Stimulated activated CD8-positive, alpha-beta memory T cell treated with anti-CD3 and anti-CD28 coated beads, Interleukin-15, amount 100 ng/mL, for 48 hours (primary cell): ENCODE measurements around the gene ANKRD52.
A peak's percentile ranks its signal among the peaks of the same experiment; 100 is the strongest.
"Not testable (repeated sequence)": the region's sequence is repeated elsewhere in the genome, so short reads cannot be mapped to it uniquely, and the experiment has no call there.

ENCODE experiments used
- DNase-seq, 2 donors: peaks; one replicate each; pipeline ENCODE4 v3.0.0-alpha.2; 2020; ENCODE audit warnings: low read depth in 2 of 2

Gene ANKRD52

GRCh38 chr12:56258068-56258819 is at the start of gene ANKRD52:
Gene ANKRD52, minus strand, starts transcription at chr12:56258384. Its CDS starts 115 bp downstream, at chr12:56258269.
- peak; percentile 71 to 74 for DNase-seq

- no peak for DNase-seq
Measured at GRCh38 chr12:56307221-56307965, 49.2 kb upstream of the ANKRD52 start.

- DNase-seq, result no peak
Measured at GRCh38 chr12:56304872-56305590, 46.8 kb upstream of the ANKRD52 start.

DNA sequence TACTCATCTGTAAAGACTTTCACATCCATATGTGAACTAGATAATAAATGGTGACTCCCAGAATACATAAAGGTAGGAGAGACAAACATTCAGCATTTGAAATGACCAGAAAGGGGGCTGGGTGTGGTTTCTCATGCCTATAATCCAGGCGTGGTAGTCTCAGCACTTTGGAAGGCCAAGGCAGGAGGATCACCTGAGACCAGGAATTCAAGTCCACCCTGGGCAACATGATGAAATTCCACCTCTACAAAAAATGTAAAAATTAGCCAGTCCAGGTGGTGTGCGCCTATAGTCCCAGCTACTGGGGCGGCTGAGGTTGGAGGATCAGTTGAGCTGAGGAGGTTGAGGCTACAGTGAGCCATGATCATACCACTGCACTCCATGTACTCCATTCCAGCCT is 46.1 kb upstream of the ANKRD52 start:
- DNase-seq, result no peak

- no peak for DNase-seq
Measured at GRCh38 chr12:56300644-56301464, 42.7 kb upstream of the ANKRD52 start.

- DNase-seq, result peak; percentile 98
Measured at GRCh38 chr12:56299853-56300643, 41.9 kb upstream of the ANKRD52 start, which contains the start of gene CS. Gene CS, minus strand, starts transcription at chr12:56300330. Its CDS starts 129 bp downstream, at chr12:56300201.

DNA sequence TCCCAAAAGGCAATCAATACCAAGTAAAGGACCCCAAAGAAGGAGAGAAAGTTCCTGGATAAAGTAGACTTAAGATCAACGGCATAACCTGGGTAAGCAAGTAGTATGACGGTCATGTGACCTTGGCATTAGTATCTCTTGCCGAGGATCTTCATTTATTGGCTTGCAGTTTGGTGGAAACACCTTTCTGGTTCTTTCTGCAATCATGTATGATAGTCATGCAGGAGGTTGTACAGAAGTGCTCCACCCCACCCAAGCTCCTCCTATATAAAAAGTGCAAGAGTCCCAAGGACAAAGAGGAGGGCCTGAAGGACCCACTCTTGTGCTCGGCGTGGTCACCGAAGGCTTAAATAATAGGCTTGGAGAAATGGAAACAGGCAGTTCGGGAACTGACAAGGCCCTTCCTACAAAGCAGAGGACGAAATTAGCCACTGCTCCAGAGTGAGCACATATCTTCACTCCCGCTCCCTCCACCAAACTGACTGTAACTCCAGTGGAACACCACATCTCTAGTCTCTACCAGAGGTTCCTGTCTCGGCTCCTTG is 41.2 kb upstream of the ANKRD52 start:
- no peak for DNase-seq

DNA sequence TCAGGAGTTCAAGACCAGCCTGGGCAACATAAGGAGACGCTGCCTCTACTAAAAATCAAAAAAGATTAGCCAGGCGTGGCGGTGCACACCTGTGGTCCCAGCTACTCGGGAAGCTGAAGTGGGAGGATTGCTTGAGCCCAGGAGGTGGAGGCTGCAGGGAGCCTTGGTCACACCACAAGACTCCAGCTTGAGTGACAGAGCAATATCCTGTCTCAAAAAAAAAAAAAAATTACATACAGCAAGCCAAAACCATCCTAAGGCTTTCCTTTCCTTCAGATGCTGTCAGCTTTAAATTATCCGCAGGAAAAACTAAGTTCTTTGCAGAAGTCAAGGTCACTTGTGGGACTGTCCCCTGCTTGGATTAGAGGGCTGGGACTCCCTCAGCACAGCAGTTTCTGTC is 40.6 kb upstream of the ANKRD52 start:
- no peak for DNase-seq

DNA sequence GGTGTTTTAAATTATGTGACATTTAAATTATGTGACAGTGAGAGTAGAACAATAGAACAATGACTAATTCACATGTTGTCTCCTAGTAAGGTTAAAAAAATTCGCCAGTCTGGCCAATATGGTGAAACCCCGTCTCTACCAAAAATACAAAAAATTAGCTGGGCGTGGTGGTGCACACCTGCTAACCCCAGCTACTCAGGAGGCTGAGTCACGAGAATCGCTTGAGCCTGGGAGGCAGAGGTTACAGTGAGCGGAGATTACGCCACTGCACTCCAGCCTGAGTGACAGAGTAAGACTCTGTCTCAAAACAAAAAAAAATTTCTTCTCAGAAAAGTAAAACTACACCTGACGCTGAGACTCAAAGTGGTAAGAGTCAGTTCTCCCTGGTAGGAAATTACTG is 39.2 kb upstream of the ANKRD52 start:
- DNase-seq, result no peak

- no peak for DNase-seq
Measured at GRCh38 chr12:56296295-56296694, 38.1 kb upstream of the ANKRD52 start.

GRCh38 chr12:56293795-56294194 is 35.6 kb upstream of the ANKRD52 start:
- no peak for DNase-seq

DNA sequence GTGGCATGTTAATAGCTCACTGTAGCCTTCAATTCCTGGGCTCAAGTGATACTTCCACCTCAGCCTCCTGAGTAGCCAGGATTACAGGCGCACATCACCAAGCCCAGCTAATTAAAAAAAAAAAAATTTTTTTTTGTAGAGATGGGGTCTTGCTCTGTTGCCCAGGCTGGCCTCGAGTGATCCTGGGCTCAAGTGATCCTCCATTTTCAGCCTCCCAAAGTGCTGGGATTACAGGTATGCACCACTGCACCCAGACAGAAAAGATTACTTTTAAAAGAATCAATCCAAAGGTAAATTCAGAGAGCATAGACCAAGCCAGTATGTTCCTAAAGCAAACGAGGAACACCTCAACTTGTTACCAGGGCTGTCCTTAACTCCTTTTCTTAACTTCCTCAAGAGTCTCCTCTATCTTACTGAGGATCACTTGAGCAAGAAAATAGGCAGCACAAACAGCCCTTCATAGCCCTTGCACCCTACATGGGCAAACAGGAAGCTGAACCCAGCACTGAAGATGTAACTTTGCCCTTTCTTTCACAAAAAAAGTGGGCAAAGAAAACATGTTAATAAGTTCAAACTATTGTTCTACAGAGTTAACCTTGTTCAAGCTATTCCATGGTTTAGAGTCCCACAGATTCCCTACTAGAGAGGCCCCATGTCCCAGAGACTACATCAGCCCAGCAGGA is 30.7 kb upstream of the ANKRD52 start:
- no peak for DNase-seq

- no peak for DNase-seq
Measured at GRCh38 chr12:56286044-56286830, 28.1 kb upstream of the ANKRD52 start.

DNA sequence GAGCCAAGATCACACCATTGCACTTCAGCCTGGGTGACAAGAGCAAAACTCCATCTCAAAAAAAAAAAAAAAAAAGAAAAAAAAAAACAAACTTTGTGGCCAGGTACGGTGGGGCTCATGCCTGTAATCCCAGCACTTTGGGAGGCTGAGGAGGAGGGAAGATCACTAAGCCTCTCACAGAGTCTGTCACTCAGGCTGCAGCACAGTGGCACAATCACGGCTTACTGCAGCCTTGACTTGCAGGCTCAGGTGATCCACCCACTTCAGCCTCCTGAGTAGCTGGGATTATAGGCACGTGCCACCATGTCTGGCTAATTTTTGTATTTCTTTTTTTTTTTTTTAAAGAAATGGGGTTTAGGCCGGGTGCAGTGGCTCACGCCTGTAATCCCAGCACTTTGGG is 26.1 kb upstream of the ANKRD52 start:
- not testable (repeated sequence) for DNase-seq

DNA sequence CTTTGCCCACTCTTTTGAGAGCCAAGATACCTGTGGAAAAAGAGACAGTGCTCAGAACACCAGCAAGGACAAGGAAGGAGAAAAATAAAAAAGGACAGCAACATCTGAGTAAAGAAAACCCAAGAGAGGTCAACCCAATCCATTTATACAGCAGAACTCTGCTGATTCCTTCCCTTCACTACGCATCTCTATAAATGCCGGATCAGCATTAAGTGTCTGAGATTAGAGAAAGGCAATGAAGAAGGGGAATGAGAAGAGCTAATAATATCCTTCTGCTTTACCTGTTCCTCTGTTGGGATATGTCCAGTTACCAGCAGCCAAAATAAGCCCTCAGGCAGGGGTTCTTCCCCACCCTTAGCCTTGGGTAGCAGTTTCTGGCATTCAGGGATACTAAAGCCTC is 24.4 kb upstream of the ANKRD52 start:
- no peak for DNase-seq

- no peak for DNase-seq
Measured at GRCh38 chr12:56282030-56282429, 23.8 kb upstream of the ANKRD52 start.

DNA sequence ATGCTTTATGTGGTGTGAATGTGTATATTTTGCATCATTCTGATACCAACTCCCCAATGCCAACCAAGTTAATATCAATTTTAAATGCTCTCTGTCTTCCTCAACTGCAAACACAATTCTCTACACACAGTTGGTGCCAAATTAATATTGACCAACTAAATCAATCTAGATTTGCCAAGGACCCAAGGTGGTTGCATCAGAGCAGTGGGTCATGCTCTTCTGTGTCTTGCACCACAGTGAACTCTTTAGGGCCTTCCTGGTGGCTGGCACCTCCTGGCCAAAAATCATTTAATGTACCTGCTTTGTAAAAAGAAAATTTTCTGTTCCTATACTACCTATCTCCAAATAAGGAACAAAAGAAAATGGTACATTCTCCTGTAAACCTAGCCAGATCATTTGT is 22.7 kb upstream of the ANKRD52 start:
- DNase-seq, result no peak

DNA sequence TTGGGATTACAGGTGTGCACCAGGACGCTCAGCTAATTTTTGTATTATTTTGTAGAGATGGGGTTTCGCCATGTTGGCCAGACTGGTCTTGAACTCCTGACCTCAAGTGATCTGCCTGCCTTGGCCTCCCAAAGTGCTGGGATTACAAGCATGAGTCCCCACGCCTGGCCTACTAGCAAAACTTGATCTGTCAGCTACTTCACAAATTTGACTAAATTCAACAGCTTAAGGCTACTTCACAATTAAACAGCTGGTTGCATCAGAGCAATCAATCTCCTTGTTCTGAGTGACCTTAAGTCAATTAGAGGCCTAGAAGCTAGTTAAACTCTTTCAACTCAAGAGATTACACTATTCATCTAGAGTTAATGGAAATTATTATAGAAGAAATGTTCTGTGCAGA is 20.7 kb upstream of the ANKRD52 start:
- DNase-seq, result no peak

DNA sequence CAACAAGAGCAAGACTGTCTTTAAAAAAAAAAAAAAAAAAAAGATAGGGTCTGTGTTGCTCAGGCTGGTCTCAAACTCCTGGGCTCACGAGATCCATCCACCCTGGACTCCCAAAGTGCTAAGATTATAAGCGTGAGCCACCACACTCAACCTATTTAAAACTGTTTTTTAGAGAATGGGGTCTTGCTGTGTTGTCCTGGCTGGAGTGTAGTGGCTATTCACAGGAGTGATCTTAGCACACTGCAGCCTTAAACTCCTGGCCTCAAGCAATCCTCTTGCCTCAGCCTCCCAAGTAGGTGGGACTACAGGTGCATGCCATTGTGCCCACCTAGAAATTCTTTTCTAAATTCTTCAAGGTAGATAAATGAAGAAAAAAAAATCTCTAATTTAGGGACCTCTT is 16.1 kb upstream of the ANKRD52 start:
- no peak for DNase-seq
